H4 (cell line): ENCODE results near the gene NPAS3. TPM values are rescaled to one million over a fixed set of nuclear protein-coding genes. Genes with fewer than 3 reads are reported as not detected.

Source experiments
- DNase-seq: peaks from one replicate; pipeline ENCODE4 v3.0.0-alpha.2; 2015; ENCODE audit warnings: low spot score
- total RNA-seq: library from RNA; depleted of rRNA; stranded (reverse); fragments of >200 nt; shearing (Covaris generic); gene quantifications from 2 replicates; pipeline ENCODE4 v1.2.3, GENCODE V29; 2014

The NPAS3 gene
- total RNA-seq, 1 experiment from 2014 or later: 2.6 TPM

DNA sequence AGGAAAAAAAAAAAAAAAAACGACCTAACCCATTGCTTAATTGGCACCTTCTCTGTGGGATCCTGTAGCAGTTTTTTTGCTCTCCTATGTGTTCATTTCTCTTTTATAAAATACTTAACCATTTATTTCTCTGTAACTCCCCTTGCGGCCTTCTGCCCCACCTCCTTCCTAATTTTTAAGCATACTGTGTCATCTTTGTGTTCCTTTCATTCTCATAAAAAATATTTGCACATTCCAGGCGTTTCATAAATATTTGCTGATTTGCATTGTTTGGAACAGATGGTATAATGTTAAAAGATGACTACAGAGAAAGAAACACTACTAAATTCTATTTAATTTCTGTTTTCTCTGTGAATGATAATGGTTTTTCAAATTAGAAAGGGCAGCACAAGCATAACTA is 77.9 kb downstream of the NPAS3 start:
- no peak for DNase-seq

DNA sequence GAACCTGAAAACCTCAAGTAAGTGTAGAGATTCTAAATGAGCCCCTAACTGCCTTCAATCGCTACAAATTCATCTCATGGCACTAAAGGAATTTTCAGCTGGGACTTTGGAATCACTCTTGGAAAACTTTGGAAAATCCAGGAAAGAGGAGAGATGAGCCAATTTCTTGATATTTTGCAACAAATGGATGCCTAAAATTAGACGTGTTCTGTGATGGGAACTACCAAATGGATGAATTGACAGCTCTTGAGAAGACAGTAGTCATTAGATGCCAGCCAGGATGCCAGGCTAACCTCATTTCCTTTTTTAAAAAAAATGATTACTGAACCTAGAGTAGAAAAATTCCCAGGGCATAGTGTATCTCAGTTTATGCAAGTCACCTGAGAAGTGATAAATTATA is 78.3 kb downstream of the NPAS3 start:
- no peak for DNase-seq

DNA sequence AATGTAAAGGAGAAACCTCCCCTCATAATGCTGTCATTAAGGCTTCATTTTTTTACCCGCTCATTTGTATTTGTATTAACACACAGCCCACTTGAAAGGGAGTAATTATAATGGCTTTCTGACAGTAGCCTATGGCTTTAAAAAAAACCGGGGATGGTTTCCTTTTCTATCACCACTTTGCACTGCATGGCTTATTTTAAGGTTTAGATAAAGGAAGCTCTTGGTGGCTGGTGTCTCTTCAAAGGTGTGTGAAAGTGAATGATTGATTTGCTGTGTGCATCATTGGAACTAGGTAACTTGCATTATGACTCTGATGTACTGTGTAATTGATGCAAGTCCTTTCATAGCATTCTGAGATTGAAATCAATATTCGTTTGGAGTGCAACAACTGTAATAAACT is 80.7 kb downstream of the NPAS3 start:
- DNase-seq: no peak

DNA sequence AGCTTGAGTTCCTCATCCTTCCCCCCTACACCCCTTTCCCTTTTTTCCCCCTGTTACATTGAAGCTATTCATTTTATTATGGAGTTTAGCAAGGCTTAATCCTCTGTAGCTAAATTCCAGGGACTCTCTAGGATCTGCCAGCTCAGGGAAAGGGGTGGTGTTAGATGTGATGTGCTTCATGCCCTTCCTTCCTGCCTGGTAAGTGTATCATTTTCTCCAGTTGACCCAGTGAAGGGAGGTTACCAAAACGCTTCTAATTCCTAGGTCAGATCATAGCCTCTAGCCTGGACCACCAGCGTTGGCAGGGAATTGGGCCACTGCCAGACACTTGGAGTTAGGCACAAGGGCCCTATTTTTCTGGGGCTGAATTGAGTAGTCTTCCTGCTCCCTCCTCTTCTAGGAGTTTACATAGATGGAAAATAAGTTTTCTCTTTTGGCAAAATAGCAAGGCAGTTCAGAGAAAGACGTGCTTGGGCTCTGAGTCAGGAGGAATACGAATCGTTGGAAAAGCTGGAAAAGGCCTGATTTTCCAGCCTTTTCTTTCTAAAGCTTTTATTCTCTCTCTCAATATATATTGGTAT is 88.3 kb downstream of the NPAS3 start:
- DNase-seq: no peak

DNA sequence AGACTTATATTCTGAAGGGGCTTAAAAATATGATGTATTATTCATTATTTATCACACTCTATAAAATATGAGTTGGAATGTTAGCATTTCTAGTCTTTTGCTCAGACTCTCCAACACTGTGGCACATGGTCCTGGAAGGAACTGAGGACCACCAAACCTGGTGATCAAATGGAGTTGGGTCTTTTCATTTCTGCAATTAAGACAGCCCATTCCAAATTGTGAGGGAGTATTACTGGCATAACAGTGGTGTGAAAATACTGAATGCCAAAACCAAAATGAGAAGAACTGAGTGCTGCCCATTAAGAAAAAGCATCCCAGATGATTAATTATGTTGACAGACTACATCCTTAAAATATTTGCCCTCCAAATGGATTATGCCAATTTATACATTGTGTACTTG is 90.8 kb downstream of the NPAS3 start:
- no peak for DNase-seq

DNA sequence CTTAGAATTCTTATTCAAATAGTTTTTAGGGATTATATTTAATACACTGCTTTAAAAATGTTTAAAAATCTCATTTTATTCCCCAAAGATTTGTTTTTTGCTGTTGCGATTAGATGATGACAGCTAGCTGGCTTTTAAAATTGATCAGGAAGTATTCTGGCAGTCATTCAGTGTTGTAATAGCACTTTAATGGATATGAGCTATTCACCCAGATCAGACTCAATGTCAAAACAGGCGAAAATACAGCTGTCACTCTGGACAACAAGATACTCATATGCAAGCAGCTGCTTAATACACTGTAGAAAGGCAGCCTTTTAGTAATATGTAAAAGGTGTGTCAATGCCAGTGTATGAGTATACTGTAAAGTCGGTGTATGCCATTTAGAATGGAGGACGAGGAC is 91.7 kb downstream of the NPAS3 start:
- no peak for DNase-seq

DNA sequence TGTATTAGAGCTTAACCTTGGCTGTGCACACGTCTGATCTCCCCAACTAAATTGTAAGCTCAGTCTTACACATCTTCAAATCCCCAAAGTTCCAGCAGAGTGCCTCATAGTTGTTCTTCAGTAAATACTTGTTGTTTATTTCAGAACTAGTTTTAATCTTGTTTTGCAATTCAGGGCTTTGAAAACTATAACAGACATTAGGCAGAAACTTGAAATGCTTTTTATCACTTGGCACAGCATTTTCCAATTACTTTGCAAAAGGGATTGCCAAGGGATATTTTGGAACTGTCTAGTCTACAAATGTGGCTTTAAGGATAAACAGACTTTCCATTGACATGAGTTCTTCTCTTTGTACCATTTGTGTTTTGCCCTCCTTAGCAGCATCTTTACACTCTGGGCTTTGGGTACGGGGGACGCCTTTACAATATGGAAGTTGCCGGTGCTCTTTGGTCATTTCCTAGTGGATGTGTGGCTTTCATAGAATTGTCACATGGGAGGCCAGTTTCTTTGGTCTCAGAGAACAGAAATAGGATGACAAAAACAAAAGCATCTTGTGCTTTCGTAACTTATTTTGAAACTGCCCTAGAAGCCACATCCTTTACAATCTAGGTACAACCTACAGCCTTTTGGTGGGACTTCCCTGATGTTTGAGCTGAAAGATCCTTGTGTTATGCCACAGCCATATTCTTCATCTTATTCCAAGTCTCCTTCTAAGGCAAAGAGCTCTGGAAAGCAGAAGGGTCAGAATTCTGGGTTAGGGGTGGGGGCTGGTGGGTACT is 96.9 kb downstream of the NPAS3 start:
- DNase-seq: no peak

DNA sequence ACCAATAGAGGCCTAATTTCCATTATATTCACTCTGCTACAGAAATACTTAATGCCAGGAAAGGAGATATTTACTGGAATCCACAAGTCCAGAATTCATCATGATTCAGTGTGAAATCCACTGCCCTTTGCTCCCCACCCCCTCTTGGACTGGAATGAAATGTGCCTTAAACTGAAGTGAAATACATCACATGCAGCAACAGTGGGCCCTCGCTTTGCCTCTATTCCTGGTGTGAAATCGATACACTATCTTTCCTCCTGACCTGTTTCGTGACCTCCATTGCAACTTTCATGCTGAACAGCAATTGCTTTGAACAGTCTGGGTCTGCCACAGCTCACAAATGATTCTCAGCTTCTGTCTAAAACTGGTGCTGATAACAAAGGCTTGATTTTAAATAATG is 100.6 kb downstream of the NPAS3 start:
- no peak for DNase-seq

DNA sequence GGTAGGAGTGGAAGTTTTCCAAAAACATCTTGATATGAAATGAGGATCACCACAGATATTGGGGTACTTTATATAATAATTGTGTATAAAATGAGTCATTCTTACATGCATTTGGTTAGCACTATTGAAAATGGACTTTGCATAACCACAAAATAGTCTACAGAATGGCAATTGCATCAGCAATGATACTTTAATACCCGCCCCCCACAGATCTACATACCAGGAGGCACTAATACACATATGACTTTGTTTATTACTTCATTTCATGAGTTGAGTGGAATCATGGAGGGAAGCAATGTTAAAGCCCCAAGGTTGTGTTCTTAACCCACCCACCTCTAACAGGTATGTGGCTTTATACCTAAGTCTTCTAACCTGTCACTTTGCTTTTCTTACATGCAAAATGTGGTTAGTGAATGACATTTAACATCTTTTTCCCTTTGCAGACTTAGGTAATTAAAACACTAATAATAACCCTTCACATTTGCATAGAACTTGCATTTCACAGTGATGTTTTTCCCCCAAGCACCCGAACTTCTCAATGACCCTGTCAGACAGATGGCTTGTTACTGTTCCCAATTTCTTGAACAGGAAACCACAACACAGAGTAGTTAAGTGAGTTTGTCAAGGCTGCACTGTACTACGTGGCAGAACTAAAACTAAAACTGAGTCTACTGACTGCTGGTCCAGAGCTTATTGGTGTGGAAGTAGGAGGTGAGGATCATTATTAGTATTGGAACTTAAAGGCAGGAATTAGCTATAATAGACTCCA is 101.9 kb downstream of the NPAS3 start:
- DNase-seq: no peak

DNA sequence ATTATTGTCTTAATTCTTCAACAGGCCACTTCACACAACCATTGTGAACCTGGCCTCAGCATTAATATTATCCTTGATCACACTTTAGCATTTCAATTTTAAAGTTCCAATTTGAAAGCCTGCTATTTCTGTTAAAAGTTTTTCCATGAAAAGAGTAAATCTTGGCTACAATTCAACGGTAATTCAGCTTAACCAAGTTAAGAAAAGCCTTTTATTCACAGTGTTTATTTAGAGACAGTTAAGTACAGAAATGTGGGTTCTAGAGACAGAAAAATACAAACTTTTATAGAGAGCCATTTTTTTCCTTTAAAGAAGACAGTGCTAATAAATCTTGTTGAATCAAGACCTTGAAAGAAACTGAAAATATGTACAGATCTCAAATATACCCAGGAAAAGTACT is 103.9 kb downstream of the NPAS3 start:
- DNase-seq: no peak

DNA sequence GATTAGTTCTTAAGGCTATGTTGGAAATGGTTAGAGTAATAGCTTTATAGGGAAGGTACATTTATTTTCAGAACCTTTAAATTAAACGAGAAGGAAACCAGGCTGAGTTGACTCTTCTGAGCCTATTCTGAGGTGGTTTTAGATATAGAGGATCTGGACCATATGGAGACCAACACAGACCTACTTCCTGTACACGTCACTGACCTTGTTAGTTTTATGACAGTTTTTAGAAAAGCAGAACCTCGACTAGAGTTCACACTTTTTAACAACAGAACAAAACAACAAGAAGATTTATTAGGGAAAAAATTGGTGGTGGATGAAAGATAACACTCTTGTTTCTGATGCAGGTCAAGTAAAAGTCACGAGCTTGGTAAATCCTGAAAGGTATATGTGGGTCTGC is 107.1 kb downstream of the NPAS3 start:
- no peak for DNase-seq

DNA sequence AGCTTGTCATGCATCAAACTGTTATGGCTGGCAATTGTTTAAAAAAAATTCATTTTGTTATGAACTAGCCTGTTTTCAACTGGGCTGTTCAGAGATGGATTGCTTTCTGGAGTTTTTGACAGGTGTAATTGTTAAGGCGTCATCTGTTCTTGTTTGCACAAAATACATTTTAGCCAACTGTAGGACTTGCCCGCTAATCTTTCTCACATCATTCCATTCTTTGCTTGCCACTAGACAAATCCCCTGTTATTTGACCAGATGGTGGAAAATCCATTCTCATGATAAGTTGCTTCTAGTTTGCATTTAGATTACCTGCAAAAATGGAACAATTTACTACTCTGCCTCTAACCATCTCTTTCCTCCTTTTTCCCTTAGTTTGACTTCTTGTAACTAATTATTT is 114.3 kb downstream of the NPAS3 start:
- DNase-seq: no peak

DNA sequence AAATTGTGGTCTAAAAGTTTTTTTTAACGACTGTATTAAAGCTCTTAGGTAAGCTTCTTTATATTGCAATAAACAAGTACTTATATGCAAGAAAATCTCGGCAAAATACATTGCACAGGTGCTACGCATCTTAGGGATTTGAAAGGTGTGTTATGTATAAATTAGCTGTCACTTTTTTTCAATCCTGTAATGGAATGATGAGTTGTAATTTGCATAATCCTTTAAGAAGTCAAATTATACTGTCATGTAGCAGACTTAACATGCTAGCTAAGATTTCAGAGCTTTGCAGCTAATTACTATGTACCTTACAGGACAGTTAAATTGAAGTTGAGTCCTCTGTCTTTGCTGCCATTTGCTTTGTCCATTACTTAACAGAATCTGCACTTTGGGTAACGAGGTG is 117.5 kb downstream of the NPAS3 start:
- DNase-seq: no peak

DNA sequence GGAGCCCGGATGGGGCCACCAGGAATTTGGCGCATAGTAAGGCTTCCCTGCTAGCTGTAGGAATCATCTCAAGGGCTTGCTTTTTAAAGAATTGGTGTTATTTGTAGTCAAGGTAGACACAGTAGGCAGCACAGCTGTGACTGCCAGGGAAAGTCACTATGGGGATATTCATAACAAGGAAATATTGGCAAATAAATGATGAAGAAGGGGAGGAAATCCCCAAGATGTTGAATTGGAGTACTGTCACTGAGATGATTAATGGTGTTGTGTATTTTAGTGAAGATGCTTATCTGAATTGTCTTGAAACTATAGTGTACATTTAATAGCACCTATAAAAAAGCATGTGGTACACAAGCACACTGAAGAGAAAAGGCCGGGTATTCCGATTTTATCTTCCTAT is 118.9 kb downstream of the NPAS3 start:
- no peak for DNase-seq

DNA sequence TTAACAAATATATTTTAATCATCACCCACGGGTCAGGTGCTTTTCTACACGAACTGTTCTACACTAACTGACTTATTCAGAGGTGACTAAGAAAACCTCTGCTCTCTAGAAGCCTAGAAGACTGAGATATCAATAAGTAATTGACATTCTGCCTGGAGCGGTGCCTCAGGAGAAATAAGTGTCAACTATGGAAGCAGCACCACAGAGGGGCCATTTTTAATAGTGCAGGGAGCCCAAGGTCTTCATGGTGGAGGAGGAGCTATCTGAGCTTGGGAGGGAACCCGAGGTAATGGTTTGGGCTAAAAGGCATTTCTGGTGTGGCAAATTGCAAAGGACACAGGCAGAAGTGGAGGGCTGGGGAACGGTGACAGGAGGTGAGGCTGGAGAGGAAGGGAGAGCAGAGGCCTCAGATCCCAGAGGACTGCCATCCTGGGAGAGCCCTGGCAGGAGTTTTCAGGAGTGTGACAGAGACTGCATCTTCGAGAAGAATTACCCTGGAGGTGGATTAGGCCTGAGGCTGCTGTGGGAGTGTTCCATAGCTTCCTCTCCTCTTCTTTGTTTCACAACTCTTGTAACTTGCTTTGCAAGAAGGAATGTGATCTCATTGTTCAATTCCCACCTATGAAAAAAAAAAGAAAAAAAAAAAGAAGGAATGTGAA is 123.1 kb downstream of the NPAS3 start:
- DNase-seq: no peak

DNA sequence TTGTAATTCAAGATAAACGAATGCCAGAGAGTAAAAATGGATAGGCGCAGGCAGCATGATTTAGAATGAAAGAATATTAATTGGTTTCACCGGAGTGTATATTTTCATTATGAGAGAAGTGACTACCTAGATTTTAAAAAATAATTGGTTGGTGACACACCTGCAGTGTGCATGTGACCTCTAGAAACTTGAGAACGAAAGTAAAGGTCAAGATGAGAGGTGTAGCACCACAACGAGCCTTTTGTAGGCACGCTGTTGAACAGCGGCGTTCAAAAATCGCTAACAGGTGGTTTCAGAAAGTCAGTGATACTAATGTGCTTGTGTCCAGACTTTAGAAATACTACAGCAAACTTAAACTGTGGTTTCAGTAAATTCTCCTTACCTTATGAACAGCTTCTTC is 123.8 kb downstream of the NPAS3 start:
- peak; percentile 43 for DNase-seq

DNA sequence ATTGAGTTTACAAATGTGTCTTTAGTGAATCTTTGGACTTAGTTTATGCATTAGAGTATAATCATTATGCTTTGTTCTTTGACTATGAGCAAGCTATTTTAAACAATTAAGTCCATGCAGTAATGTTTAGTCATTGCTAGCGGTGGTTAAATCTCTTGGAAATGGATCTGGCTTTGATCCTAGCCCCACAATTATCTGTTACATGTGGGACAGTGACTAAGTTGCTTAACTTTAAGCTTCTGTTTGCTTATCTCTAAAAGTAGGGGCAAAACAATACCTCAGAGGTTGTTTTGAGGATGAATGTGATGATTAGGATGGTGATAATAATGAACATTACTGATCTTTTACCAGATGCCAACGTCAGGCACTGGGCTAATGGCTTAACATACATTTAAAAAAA is 124.2 kb downstream of the NPAS3 start:
- DNase-seq: no peak

DNA sequence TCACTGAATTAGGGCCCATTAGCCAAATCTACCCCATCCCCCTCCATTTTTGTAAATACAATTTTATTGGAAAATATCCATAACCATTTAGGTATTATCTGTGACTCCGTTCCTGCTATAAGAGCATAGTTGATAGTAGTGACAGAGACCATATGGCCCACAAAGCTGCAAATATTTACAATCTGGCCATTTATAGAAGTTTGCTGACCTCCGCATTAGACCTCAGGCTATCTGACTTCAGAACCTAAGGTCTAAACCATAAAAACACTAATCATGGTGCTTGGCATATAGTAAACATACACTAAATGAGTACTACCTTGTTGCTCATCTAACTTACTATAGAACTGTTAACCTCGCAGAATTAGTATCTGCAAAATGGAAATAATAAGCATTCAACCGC is 124.8 kb downstream of the NPAS3 start:
- no peak for DNase-seq

DNA sequence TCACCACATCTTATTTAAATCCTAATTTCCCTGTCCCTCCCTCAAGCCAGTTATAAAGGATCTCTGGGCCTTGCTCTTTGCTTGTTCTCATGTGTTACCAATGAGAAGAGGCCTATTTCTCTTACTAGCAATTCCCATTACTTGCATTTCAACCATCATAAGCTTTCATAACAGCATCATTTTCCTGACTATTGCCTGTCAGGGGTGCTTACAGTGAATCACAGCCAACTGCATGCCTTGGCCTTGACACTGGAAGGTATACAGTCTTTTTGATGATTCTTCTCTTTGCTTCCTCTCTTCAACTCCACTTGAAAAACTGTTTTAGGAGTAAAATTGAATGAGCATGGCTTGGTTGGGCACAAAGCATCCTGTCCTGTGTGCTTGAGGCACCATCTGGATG is 127.0 kb downstream of the NPAS3 start:
- DNase-seq: no peak

DNA sequence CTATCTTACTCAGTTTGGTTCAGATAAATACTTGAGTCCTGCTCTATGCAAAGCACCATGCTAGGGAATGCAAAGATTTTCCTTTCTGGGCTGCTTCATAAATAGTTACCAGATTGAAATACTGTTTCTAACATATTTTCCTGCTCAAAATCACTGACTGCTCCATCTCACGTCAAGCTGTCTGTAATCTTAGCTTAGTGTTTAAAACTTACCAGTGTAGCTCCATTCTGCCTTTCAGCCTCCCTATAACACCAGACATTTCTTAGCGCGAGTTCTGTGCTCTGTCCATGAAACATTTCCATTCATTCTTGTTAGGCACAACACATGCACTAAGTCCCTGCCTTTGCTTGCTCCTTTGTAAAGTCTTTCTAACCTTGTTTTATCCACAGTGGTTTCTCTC is 129.4 kb downstream of the NPAS3 start:
- no peak for DNase-seq

DNA sequence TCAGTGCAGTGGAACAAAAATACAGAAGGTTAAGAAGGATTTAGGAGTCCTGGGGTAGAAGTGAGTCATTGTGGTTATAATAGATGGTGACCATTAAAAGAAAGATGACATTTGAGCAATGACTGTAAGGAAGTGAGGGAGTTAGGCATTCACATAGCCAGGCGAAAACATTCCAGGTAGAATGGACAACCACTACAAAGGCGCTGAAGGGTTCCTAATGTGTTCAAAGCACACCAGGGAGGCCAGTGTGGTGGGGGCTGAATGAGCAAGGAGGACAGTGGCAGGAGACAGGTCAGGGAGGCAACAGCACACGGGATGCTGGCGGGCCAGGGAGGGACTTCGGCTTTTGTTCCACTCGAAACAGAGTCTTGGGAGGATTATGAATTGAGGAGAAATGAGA is 129.9 kb downstream of the NPAS3 start:
- DNase-seq: peak; percentile 30

DNA sequence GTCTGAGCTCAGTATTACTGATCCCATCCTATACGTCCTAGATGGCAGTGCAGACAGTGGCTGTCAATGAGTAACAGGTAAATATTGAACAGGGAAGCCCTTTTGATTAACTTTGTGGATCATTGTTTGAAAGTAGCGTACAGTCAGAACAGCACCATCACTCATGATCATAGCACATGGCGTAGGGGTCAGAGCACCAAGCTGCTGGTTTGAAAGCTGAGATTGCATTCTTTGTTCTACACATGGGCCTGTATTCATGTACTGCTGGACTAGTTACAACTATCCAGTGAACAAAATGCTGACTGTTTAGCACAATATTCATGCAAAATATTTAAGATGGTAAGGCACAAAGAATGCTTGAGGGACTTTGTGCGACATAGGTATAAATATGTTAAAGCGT is 131.8 kb downstream of the NPAS3 start:
- no peak for DNase-seq

DNA sequence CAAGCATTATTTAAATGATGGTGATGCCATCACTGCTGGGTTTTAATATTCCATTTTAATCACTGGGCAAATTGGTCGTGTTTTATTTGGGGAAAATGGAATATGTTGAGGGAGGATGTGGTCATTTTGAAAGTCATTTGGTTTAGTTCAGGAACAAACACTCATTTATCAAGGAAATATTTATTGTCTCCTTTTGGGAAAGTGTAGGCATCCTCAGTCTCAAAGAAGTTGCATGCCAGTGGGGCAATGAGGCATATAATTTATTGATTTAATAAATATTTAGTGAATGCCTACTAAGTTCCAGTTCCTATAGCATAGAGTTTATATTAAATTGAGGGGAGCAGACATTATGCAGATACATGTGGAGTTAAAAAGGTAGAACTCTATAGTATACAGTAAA is 134.3 kb downstream of the NPAS3 start:
- DNase-seq: no peak
